Measurements from ENCODE around the gene GALNTL6.

GALNTL6 gene

GRCh38 chr4:171880136-171880535 lies 66.9 kb downstream of the GALNTL6 start:
- no peak for DNase-seq (ENCODE audit: low read depth)

DNA sequence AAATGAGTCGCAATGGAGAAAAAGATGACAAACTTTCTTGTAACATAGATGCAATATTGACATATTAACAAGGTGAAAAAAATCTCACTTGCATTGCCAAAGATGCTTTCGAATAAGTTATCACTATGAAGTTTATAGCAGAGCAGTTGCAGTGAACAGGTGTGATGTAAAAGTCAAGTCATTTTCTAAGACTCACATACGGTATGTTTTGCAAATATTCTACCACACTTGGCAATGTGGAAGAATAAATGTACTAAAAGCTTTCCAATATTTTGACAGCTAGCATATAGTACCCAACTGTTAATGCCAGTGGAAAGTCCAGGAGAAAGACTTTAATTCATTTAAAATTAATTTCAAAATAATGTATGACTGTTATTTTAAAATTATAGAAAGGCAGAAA lies 76.5 kb downstream of the GALNTL6 start:
- DNase-seq (ENCODE audit: low read depth): no peak

- no peak for DNase-seq (ENCODE audit: low read depth)
These were observed 77.8 kb downstream of the GALNTL6 start for GRCh38 chr4:171891038-171891437.

- DNase-seq (ENCODE audit: low read depth): no peak
These were observed 83.2 kb downstream of the GALNTL6 start for GRCh38 chr4:171896426-171896825.

DNA sequence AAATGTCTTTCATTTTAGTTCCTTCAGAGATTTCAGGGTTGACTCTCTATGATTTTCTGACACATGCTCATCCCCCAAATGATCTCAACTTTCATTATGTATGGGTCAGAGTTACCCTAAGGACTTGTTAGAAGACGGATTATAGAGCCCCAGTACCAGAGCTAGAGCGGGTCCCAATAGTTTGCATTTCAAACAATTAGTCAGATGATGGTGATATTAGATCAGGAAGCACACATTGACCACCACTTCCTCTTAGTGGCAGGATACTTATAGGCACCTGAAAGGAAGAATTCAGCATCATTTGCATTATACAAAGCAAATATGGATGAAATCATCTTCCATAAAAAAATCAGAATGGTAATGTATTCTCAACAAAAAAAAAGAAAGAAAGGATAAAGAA lies 106.1 kb downstream of the GALNTL6 start:
- no peak for DNase-seq (ENCODE audit: low read depth)

DNA sequence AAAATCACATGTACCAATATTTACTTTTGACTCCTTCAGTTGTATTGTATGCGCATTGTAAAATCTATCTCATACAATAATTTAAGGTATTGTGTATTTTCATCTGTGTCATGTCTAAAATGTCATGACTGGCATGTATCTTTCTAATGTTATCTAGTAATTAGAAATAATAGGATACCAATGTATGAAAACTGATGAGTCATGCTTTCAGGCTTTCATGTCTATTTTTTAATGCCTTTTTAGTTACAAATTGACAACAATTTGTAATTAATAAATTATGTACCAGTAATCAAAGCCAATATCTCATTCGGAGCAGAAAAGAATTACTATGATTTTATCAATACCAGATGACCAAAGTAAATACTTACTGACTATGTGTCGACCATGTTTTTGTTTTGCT lies 107.7 kb downstream of the GALNTL6 start:
- DNase-seq (ENCODE audit: low read depth): no peak

DNA sequence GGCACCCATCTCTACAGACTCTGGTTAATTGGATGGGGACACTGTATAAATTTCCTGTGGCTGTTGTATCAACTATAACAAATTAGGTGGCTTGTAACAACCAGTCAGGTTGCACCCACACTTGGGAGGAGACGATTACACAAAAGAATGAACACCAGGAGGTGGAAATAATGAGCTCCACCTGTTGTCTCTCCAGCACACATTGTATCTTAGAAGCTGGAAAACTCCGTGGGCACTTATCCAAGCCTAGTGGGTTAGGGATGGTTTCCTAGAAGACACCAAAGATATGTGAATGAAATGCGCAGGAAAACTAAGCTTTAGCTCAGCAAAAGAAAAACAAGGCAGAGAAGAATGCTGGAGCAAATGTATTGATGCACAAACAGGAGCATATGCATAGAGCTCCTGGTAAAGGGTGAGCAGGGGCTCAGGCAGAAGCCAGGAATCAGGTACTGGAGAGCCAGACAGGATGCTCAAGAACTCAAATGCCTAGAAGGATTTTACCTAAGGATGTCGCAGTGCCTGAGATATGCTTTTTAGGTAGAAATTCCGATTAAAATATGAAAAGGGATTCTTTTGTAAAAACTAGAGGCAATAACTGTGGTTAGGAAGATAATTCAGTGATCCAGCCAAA lies 111.7 kb downstream of the GALNTL6 start:
- DNase-seq (ENCODE audit: low read depth): no peak

DNA sequence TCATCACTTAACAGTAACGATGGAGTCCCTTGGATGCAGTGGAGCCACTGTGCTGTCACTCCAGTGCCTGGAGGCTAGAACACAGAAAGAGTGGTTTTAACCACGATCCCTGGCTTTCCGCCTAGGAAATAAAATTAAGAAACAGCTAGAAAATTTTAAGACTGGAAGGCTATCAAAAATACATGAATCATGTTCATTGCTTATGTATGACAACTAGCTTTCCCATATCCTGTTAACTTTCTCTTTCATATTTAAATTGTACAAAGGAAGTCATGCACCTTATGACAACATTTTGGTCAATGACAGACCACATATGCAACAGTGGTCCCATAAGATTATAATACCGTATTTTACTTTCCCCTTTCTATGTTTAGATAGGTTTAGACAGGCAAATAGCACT lies 115.1 kb downstream of the GALNTL6 start:
- no peak for DNase-seq (ENCODE audit: low read depth)

- no peak for DNase-seq (ENCODE audit: low read depth)
These were observed 116.3 kb downstream of the GALNTL6 start for GRCh38 chr4:171929477-171929876.

DNA sequence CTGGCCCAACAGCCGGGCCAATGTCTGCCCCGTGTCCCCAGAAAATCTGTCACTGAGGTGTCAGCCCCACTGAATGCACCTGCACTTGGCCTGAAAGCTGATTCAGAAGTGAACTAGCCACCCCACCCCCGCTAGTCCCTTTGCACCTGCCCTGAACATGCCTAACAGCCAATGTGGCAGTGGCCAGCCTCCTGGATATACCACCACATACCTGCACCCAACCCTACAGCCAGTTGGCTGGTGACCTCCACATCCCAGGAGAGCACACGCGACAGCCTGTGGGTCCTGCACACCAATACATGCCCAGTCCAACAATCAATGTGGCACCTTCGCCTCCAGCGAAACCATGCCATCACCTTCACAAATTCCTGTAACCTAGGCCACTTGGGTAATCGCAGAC lies 116.7 kb downstream of the GALNTL6 start:
- no peak for DNase-seq (ENCODE audit: low read depth)

GRCh38 chr4:171932238-171932637 lies 119.0 kb downstream of the GALNTL6 start:
- no peak for DNase-seq (ENCODE audit: low read depth)

DNA sequence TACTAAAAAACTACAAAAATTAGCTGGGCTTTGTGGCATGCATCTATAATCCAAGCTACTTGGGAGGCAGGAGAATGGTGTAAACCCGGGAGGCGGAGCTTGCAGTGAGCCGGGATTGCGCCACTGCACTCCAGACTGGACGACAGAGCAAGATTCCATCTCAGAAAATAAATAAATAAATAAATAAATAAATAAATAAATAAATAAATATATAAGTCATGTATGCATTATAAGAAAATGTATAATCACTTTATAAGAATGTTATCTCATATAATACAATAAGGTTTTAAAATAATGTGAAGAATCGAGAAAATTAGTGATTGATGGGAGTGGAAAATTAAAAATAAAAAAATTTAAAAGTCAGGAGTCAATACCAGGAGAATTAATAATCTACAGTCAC lies 127.5 kb downstream of the GALNTL6 start:
- no peak for DNase-seq (ENCODE audit: low read depth)

- DNase-seq (ENCODE audit: low read depth): no peak
These were observed 134.2 kb downstream of the GALNTL6 start for GRCh38 chr4:171947400-171947799.

- DNase-seq (ENCODE audit: low read depth): no peak
These were observed 134.8 kb downstream of the GALNTL6 start for GRCh38 chr4:171948038-171948437.

GRCh38 chr4:171954650-171955049 lies 141.4 kb downstream of the GALNTL6 start:
- no peak for DNase-seq (ENCODE audit: low read depth)

DNA sequence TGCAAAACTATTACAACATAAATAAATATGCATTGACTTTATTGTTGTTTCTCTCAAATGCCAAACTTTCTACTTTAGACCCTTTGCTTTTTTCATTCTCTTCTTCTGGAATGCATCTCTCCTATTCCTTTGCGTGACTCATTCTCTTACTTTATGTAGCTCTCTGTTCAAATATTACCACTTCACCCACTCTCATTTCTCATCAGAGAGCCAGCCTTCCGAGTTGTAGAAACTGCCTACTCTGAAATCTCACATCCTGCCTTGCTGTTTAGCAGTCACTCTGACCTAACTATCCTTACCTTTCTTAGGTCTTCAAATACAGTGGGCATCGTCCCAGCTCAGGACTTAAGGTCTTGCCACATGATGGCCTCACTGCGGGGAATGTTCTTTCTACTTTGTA lies 143.5 kb downstream of the GALNTL6 start:
- no peak for DNase-seq (ENCODE audit: low read depth)

DNA sequence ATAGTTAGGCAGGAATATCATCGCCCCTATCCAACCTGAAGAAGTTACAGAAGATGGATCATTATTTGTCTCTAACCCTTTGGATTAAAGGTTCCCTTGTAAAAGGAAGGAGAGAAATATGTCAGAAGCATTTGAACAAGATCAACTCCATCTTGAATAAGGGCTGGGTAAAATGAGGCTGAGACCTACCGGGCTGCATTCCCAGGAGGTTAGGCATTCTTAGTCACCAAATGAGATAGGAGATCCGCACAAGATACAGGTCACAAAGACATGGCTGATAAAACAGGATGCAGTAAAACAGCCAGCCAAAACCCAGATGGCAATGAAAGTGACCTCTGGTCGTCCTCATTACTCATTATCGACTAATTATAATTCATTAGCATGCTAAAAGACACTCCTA lies 148.9 kb downstream of the GALNTL6 start:
- no peak for DNase-seq (ENCODE audit: low read depth)

DNA sequence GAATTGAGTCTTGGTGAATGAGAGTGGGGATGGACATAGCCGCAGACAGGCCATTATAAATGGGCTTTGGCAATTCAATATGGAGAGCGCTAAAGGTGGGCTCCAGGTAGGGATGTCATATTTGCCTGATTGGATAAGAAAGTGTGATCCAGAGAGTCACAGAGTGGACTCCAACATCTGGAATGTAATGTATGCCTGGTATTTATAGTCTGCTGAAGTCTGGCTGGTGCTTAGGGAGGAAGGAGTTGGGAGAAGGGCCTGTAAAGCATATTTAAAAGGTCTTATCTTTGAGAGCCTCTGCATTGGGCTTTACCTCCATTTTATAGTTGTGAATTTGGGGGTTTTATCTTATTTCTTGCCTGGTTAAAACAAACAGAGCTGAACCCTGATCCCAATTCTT lies 153.2 kb downstream of the GALNTL6 start:
- DNase-seq (ENCODE audit: low read depth): no peak

DNA sequence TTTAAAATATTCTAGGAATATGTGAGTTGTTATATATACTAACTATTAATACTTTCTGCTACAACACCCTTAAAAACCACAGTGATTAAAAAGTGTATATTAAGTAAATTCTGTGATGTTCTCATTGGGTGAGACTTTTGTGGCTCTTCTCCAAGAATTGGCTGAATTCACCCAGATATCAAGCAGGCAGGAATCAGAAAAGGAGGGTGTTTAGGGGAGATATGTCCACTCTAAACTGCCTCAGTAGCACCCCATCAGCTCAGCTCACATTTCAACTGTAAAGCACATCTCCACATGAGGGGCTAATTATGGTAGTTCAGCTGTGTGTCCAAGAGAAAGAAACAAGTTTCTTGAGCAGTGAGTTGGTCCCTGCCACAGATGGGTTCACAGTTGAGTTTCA lies 165.0 kb downstream of the GALNTL6 start:
- DNase-seq (ENCODE audit: low read depth): no peak

- no peak for DNase-seq (ENCODE audit: low read depth)
These were observed 166.3 kb downstream of the GALNTL6 start for GRCh38 chr4:171979461-171979860.

DNA sequence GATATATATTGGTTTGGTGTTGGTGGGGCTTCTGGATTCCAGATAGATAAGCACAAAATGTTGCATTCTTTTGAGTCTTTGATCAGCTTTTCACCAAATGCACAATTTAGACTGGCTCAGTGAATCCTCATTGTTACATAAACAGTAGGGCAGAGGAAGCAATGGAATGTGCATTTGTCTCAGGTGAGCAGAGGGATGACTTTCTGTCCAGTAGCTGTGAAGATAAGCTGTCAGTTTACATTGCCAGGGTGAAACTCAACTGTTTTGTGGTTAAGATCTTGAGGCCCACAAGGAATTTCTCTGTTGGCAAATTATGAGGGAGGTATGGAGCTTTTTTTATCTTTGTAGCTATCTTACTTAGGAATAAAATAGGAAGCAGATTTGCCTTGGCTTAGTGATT lies 168.0 kb downstream of the GALNTL6 start:
- DNase-seq (ENCODE audit: low read depth): no peak

DNA sequence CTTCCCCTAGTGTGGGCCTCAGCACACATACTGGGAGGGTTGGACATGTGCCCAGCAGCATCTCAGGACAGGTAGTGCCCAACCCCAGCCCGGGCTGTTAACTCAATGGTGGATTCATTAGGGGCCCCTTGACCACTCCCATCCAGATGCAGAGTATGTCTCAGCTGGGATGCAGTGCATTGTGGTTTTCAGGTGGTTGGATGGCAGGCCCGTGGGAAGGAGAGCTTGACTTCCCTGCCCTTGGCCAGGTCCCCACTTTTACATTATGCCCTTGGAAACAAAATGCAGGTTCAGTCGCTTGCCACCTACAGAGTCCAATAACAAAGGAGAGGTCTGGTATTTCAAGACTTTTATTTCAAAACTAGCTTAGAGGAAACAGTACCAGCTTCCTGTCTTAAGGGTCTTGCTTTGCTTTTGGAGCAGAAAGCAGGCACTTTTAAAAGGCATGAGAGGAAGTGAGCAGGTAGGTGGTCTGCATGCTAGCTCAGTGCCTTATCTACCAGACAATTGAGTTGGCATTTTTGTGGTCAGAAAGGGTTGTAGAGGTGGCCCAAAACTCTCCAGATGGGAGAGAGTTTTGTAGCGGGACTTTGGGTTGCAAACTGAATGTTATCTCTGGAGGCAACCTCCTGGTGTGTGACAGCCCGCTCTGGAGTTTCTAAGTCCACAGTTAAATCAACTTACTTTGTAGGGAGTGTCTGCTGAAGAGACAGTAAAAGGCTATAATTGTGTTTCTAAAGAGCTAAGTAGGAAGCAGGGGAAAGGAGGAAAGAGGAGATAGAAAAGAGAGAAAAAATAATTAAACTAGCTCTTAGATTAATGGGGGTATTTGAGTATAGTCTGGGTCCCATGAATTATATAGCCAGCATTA lies 171.0 kb downstream of the GALNTL6 start:
- no peak for DNase-seq (ENCODE audit: low read depth)

DNA sequence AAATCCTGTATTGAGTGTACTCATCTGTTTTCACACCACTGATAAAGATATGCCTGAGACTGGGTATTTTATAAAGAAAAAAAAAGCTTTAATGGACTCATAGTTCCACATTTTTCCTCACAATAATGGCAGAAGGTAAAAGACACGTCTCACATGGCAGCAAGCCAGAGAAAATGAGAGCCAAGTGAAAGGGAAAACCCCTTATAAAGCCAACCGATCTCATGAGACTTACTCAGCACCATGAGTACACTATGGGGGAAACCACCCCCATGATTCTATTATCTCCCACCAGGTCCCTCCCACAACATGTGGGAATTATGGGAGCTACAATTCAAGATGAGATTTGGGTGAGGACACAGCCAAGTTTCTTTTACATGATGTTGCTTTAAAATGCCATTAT lies 171.9 kb downstream of the GALNTL6 start:
- DNase-seq (ENCODE audit: low read depth): no peak

DNA sequence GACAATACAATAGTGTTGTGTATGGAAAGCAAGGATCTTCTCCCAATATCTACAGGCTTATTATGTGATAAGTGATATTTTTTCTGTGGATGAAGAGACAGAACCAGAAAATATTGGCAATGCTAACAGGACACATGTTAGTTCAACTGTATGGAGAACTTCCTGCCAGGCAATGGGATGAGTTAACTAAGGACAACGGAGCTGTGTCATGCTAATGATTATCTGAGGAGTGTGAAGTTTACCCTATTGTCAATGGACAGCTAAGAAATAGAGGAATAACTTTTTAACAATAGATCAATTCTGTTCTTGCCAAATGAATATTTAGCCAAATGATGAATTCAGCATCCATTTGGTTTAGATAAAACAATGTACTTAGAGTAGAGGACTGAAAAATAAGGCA lies 180.0 kb downstream of the GALNTL6 start:
- no peak for DNase-seq (ENCODE audit: low read depth)
